Left kidney (tissue), 2 donors: Measurements from ENCODE around the gene LETM1. TPM values are rescaled to one million over a fixed set of nuclear protein-coding genes. Genes with fewer than 3 reads are reported as not detected.

ENCODE experiments used
- DNase-seq: peaks from one replicate; pipeline ENCODE4 v3.0.0-alpha.2; 2013
- polyA plus RNA-seq: library from polyadenylated mRNA; unstranded; fragments of 120-200 nt; gene quantifications from one replicate; pipeline ENCODE4 v1.2.1, GENCODE V29; 2013; ENCODE audit not compliant: insufficient read length

LETM1 gene
- polyA plus RNA-seq, 1 donor = 28.8 TPM

- no peak for DNase-seq
These were observed 77.1 kb downstream of the LETM1 start for GRCh38 chr4:1778642-1779392.

- no peak for DNase-seq
These were observed 77.9 kb downstream of the LETM1 start for GRCh38 chr4:1777822-1778641.

- DNase-seq = no peak
These were observed 79.3 kb downstream of the LETM1 start for GRCh38 chr4:1776521-1777161.

- DNase-seq = no peak
These were observed 80.0 kb downstream of the LETM1 start for GRCh38 chr4:1775731-1776500.

- no peak for DNase-seq
These were observed 82.2 kb downstream of the LETM1 start for GRCh38 chr4:1773754-1774153.

- DNase-seq = no peak
These were observed 83.0 kb downstream of the LETM1 start for GRCh38 chr4:1772853-1773538.

- no peak for DNase-seq
These were observed 84.2 kb downstream of the LETM1 start for GRCh38 chr4:1771555-1772305.

GRCh38 chr4:1770791-1771231 lies 85.1 kb downstream of the LETM1 start:
- no peak for DNase-seq

GRCh38 chr4:1770245-1770644 lies 85.7 kb downstream of the LETM1 start:
- no peak for DNase-seq

GRCh38 chr4:1769692-1770091 lies 86.3 kb downstream of the LETM1 start:
- DNase-seq = no peak

- no peak for DNase-seq
These were observed 87.5 kb downstream of the LETM1 start for GRCh38 chr4:1768367-1769034.

- no peak for DNase-seq
These were observed 88.1 kb downstream of the LETM1 start for GRCh38 chr4:1767770-1768366.

- DNase-seq = no peak
These were observed 88.7 kb downstream of the LETM1 start for GRCh38 chr4:1767061-1767769.

GRCh38 chr4:1766106-1767060 lies 89.6 kb downstream of the LETM1 start:
- no peak for DNase-seq

GRCh38 chr4:1765409-1766072 lies 90.4 kb downstream of the LETM1 start:
- DNase-seq = no peak

GRCh38 chr4:1764670-1765069 lies 91.3 kb downstream of the LETM1 start:
- DNase-seq = no peak

GRCh38 chr4:1763550-1764080 lies 92.3 kb downstream of the LETM1 start:
- no peak for DNase-seq
